NCI-H524 treated with DMSO at 0.1 percent for 48 hours (cell line): ENCODE results near the gene STPG2.

Experiments used
- DNase-seq: peaks from one replicate; lab custom pipeline; 2025; lab: John Stamatoyannopoulos, UW

STPG2 gene

GRCh38 chr4:98143001-98143899, at the start of gene STPG2:
TSS of gene STPG2 (minus strand) at chr4:98143476.
- DNase-seq, result peak; percentile 21

GRCh38 chr4:98185279-98185678, 42.0 kb upstream of the STPG2 start:
- no peak for DNase-seq

GRCh38 chr4:98181809-98182208, 38.5 kb upstream of the STPG2 start:
- DNase-seq, result no peak

GRCh38 chr4:98179951-98180350, 36.7 kb upstream of the STPG2 start:
- DNase-seq, result peak; percentile 7

- DNase-seq, result no peak
These were observed 33.3 kb upstream of the STPG2 start for GRCh38 chr4:98176531-98176930.

GRCh38 chr4:98170035-98170434, 26.8 kb upstream of the STPG2 start:
- DNase-seq, result no peak

- DNase-seq, result no peak
These were observed 23.4 kb upstream of the STPG2 start for GRCh38 chr4:98166731-98167041.

GRCh38 chr4:98166025-98166730, 22.9 kb upstream of the STPG2 start:
- DNase-seq, result no peak

- no peak for DNase-seq
These were observed 19.4 kb upstream of the STPG2 start for GRCh38 chr4:98162696-98163095.

- no peak for DNase-seq
These were observed 8.1 kb upstream of the STPG2 start for GRCh38 chr4:98151145-98151924.

GRCh38 chr4:98150092-98150761, 7.0 kb upstream of the STPG2 start:
- no peak for DNase-seq

GRCh38 chr4:98148856-98149255, 5.6 kb upstream of the STPG2 start:
- DNase-seq, result no peak

- DNase-seq, result no peak
These were observed 17.1 kb downstream of the STPG2 start for GRCh38 chr4:98126141-98126540.

GRCh38 chr4:98125585-98125984, 17.7 kb downstream of the STPG2 start:
- no peak for DNase-seq

- no peak for DNase-seq
These were observed 25.9 kb downstream of the STPG2 start for GRCh38 chr4:98117363-98117762.

GRCh38 chr4:98113012-98113411, 30.3 kb downstream of the STPG2 start:
- peak; percentile 74 for DNase-seq

GRCh38 chr4:98110929-98111328, 32.3 kb downstream of the STPG2 start:
- DNase-seq, result no peak

- no peak for DNase-seq
These were observed 33.1 kb downstream of the STPG2 start for GRCh38 chr4:98110214-98110613.

- DNase-seq, result no peak
These were observed 40.6 kb downstream of the STPG2 start for GRCh38 chr4:98102660-98103059.

- no peak for DNase-seq
These were observed 41.3 kb downstream of the STPG2 start for GRCh38 chr4:98101988-98102387.

- no peak for DNase-seq
These were observed 44.5 kb downstream of the STPG2 start for GRCh38 chr4:98098764-98099163.

GRCh38 chr4:98094118-98094517, 49.2 kb downstream of the STPG2 start:
- no peak for DNase-seq
